Measurements from ENCODE around the gene SLC18A2. TPM values are rescaled to one million over a fixed set of nuclear protein-coding genes. Genes with fewer than 3 reads are reported as not detected.

The SLC18A2 gene
- total RNA-seq, 1 donor from 2014 or later, result 12.0 TPM

- Mint-ChIP-seq H3K4me1 (ENCODE audit: low read depth, unreplicated experiment) (peaks cover 10% of the 10 kb centered on the region), H3K36me3 (ENCODE audit: unreplicated experiment) (peaks cover 5% of the 10 kb centered on the region), H3K9me3 (ENCODE audit: unreplicated experiment) (peaks cover 4% of the 10 kb centered on the region), H3K4me3 (ENCODE audit: unreplicated experiment) (peak overlapping the region; percentile 67), H3K27ac (ENCODE audit: unreplicated experiment) (no peak overlapping the region), H3K27me3 (ENCODE audit: unreplicated experiment) (peaks cover 7% of the 10 kb centered on the region)
- peak; percentile 8 for DNase-seq
- no peak for TF ChIP-seq CTCF (IDR thresholded peaks at IDR 0.05; ENCODE audit: partially characterized antibody, unreplicated experiment)
Measured at GRCh38 chr10:117217196-117217761, 23.6 kb upstream of the SLC18A2 start.

- DNase-seq, result no peak
- no peak for TF ChIP-seq CTCF (IDR thresholded peaks at IDR 0.05; ENCODE audit: partially characterized antibody, unreplicated experiment)
- no peak overlapping the region for H3K4me3 Mint-ChIP-seq (ENCODE audit: unreplicated experiment)
- no peaks in the 10 kb centered on the region for H3K36me3 Mint-ChIP-seq (ENCODE audit: unreplicated experiment)
- peaks cover 23% of the 10 kb centered on the region for H3K4me1 Mint-ChIP-seq (ENCODE audit: low read depth, unreplicated experiment)
- H3K27ac Mint-ChIP-seq (ENCODE audit: unreplicated experiment), result no peak overlapping the region
- H3K9me3 Mint-ChIP-seq (ENCODE audit: unreplicated experiment), result peaks cover 9% of the 10 kb centered on the region
- peaks cover 10% of the 10 kb centered on the region for H3K27me3 Mint-ChIP-seq (ENCODE audit: unreplicated experiment)
Measured at GRCh38 chr10:117218654-117219053, 22.3 kb upstream of the SLC18A2 start.

GRCh38 chr10:117221156-117221711, 19.7 kb upstream of the SLC18A2 start:
- DNase-seq, result no peak
- no peak overlapping the region for H3K27ac Mint-ChIP-seq (ENCODE audit: unreplicated experiment)
- peaks cover 11% of the 10 kb centered on the region for H3K27me3 Mint-ChIP-seq (ENCODE audit: unreplicated experiment)
- H3K36me3 Mint-ChIP-seq (ENCODE audit: unreplicated experiment), result no peaks in the 10 kb centered on the region
- TF ChIP-seq CTCF (IDR thresholded peaks at IDR 0.05; ENCODE audit: partially characterized antibody, unreplicated experiment), result no peak
- peaks cover 10% of the 10 kb centered on the region for H3K9me3 Mint-ChIP-seq (ENCODE audit: unreplicated experiment)
- H3K4me1 Mint-ChIP-seq (ENCODE audit: low read depth, unreplicated experiment), result peaks cover 31% of the 10 kb centered on the region
- H3K4me3 Mint-ChIP-seq (ENCODE audit: unreplicated experiment), result peak overlapping the region; percentile 15

GRCh38 chr10:117222552-117222951, 18.4 kb upstream of the SLC18A2 start:
- H3K36me3 Mint-ChIP-seq (ENCODE audit: unreplicated experiment), result no peaks in the 10 kb centered on the region
- H3K4me3 Mint-ChIP-seq (ENCODE audit: unreplicated experiment), result no peak overlapping the region
- peak overlapping the region; percentile 87 for H3K27ac Mint-ChIP-seq (ENCODE audit: unreplicated experiment)
- no peak for DNase-seq
- no peak for TF ChIP-seq CTCF (IDR thresholded peaks at IDR 0.05; ENCODE audit: partially characterized antibody, unreplicated experiment)
- H3K9me3 Mint-ChIP-seq (ENCODE audit: unreplicated experiment), result peaks cover 10% of the 10 kb centered on the region
- H3K27me3 Mint-ChIP-seq (ENCODE audit: unreplicated experiment), result peaks cover 10% of the 10 kb centered on the region
- peaks cover 31% of the 10 kb centered on the region for H3K4me1 Mint-ChIP-seq (ENCODE audit: low read depth, unreplicated experiment)

- peak overlapping the region; percentile 87 for H3K27ac Mint-ChIP-seq (ENCODE audit: unreplicated experiment)
- H3K36me3 Mint-ChIP-seq (ENCODE audit: unreplicated experiment), result no peaks in the 10 kb centered on the region
- H3K9me3 Mint-ChIP-seq (ENCODE audit: unreplicated experiment), result peaks cover 10% of the 10 kb centered on the region
- H3K27me3 Mint-ChIP-seq (ENCODE audit: unreplicated experiment), result peaks cover 12% of the 10 kb centered on the region
- peak overlapping the region; percentile 16 for H3K4me3 Mint-ChIP-seq (ENCODE audit: unreplicated experiment)
- no peak for TF ChIP-seq CTCF (IDR thresholded peaks at IDR 0.05; ENCODE audit: partially characterized antibody, unreplicated experiment)
- DNase-seq, result peak; percentile 43
- H3K4me1 Mint-ChIP-seq (ENCODE audit: low read depth, unreplicated experiment), result peaks cover 31% of the 10 kb centered on the region
Measured at GRCh38 chr10:117222976-117223692, 17.8 kb upstream of the SLC18A2 start.
